Astrocyte (in vitro differentiated cells and primary cell): ENCODE measurements around the gene MECR. TPM values are rescaled to one million over a fixed set of nuclear protein-coding genes. Genes with fewer than 3 reads are reported as not detected.
A peak's percentile ranks its signal among the peaks of the same experiment; 100 is the strongest.

Experiments
- DNase-seq: peaks from one replicate; pipeline ENCODE4 v3.0.0-alpha.2; 2010; ENCODE audit warnings: low read depth
- FAIRE-seq: peaks from 2 replicates; lab custom pipeline; 2011; peaks lifted over from hg19 to GRCh38; lab: Jason Lieb, UNC
- H2AFZ ChIP-seq: 2 replicates; pipeline ENCODE4 v1.6.0; 2012; ENCODE audit warnings: low read depth, low read length, inconsistent platforms
- H3K27ac ChIP-seq: 2 replicates; pipeline ENCODE4 v1.5.1; 2011; ENCODE audit warnings: low read depth, low read length, inconsistent platforms
- H3K27me3 ChIP-seq: 2 replicates; pipeline ENCODE4 v1.6.0; 2011; ENCODE audit warnings: low read length, inconsistent platforms; ENCODE audit not compliant: insufficient read depth
- H3K36me3 ChIP-seq: 2 replicates; pipeline ENCODE4 v1.5.1; 2011; ENCODE audit warnings: low read length, inconsistent platforms; ENCODE audit not compliant: insufficient read depth
- H3K4me1 ChIP-seq: 2 replicates; pipeline ENCODE4 v1.5.1; 2011; ENCODE audit warnings: low read length, inconsistent platforms; ENCODE audit not compliant: insufficient read depth
- H3K4me2 ChIP-seq: 2 replicates; pipeline ENCODE4 v1.6.0; 2012; ENCODE audit warnings: low read length, inconsistent platforms
- H3K4me3 ChIP-seq: 2 replicates; pipeline ENCODE4 v1.5.1; 2011; ENCODE audit warnings: low read depth, mild to moderate bottlenecking, low read length, inconsistent platforms; ENCODE audit not compliant: insufficient read depth
- H3K79me2 ChIP-seq: 2 replicates; pipeline ENCODE4 v1.6.0; 2012; ENCODE audit warnings: mild to moderate bottlenecking, low read length, inconsistent platforms; ENCODE audit not compliant: insufficient read depth
- H3K9ac ChIP-seq: 2 replicates; pipeline ENCODE4 v1.6.0; 2012; ENCODE audit warnings: mild to moderate bottlenecking, low read length, inconsistent platforms
- H3K9me3 ChIP-seq: 2 replicates; pipeline ENCODE4 v1.5.1; 2012; ENCODE audit warnings: low read depth, mild to moderate bottlenecking, low read length, inconsistent platforms; ENCODE audit not compliant: insufficient read depth
- H4K20me1 ChIP-seq: 2 replicates; pipeline ENCODE4 v1.6.0; 2012; ENCODE audit warnings: low read length, inconsistent platforms; ENCODE audit not compliant: insufficient read depth
- H3K27ac Mint-ChIP-seq: one replicate; pipeline ENCODE4 v1.8.0; 2021; ENCODE audit warnings: mild to moderate bottlenecking, mixed read lengths; ENCODE audit not compliant: unreplicated experiment
- H3K27me3 Mint-ChIP-seq: one replicate; pipeline ENCODE4 v1.8.0; 2021; ENCODE audit warnings: low read depth, mixed read lengths; ENCODE audit not compliant: unreplicated experiment
- H3K36me3 Mint-ChIP-seq: one replicate; pipeline ENCODE4 v1.8.0; 2021; ENCODE audit warnings: low read depth, mixed read lengths; ENCODE audit not compliant: unreplicated experiment
- H3K4me1 Mint-ChIP-seq: one replicate; pipeline ENCODE4 v1.8.0; 2021; ENCODE audit warnings: low read depth, mixed read lengths; ENCODE audit not compliant: unreplicated experiment
- H3K4me3 Mint-ChIP-seq: one replicate; pipeline ENCODE4 v1.8.0; 2021; ENCODE audit warnings: mild to moderate bottlenecking, moderate library complexity, mixed read lengths; ENCODE audit not compliant: unreplicated experiment
- H3K9me3 Mint-ChIP-seq: one replicate; pipeline ENCODE4 v1.8.0; 2021; ENCODE audit warnings: mild to moderate bottlenecking, mixed read lengths; ENCODE audit not compliant: unreplicated experiment
- CTCF ChIP-seq: IDR thresholded peaks from 2 replicates; pipeline ENCODE4 v1.5.1; 2011; ENCODE audit warnings: low read depth, mild to moderate bottlenecking, inconsistent platforms, low read length, moderate library complexity; ENCODE audit not compliant: insufficient read depth
- EZH2 ChIP-seq: IDR thresholded peaks from 2 replicates; pipeline ENCODE4 v1.6.1; 2012; ENCODE audit warnings: mild to moderate bottlenecking, low read length, inconsistent platforms; ENCODE audit not compliant: insufficient read depth
- total RNA-seq: library from RNA; stranded (reverse); gene quantifications from 2 replicates; pipeline ENCODE4 v1.2.1, GENCODE V29; 2021

Gene MECR
- total RNA-seq, 1 donor from 2014 or later, result 25.1 TPM

- H3K36me3 ChIP-seq, result peaks cover 41% of the 10 kb centered on the region
- Mint-ChIP-seq H3K9me3 (no peaks in the 10 kb centered on the region), H3K27me3 (no peaks in the 10 kb centered on the region), H3K36me3 (peaks cover 24% of the 10 kb centered on the region), H3K4me1 (peaks cover 7% of the 10 kb centered on the region), H3K27ac (peak overlapping the region; percentile 55), H3K4me3 (no peak overlapping the region)
- H4K20me1 ChIP-seq, result peaks cover 9% of the 10 kb centered on the region
- H3K27me3 ChIP-seq, result no peaks in the 10 kb centered on the region
- H3K4me2 ChIP-seq, result peak overlapping the region; percentile 61
- peak overlapping the region; percentile 96 for H3K27ac ChIP-seq
- peak; percentile 43 for FAIRE-seq
- H3K4me3 ChIP-seq, result no peak overlapping the region
- no peaks in the 10 kb centered on the region for H3K9me3 ChIP-seq
- TF ChIP-seq EZH2, result no peak
- TF ChIP-seq CTCF, result no peak
- H3K4me1 ChIP-seq, result peaks cover 26% of the 10 kb centered on the region
- H2AFZ ChIP-seq, result no peak overlapping the region
- peak; percentile 92 for DNase-seq
- peaks cover 10% of the 10 kb centered on the region for H3K79me2 ChIP-seq
- peak overlapping the region; percentile 69 for H3K9ac ChIP-seq
Observed at GRCh38 chr1:29145739-29146437, 84.8 kb downstream of the MECR start.

GRCh38 chr1:29144178-29144577 is 86.6 kb downstream of the MECR start:
- H3K9me3 ChIP-seq, result no peaks in the 10 kb centered on the region
- no peak overlapping the region for H3K4me3 ChIP-seq
- H3K27me3 Mint-ChIP-seq, result no peaks in the 10 kb centered on the region
- no peaks in the 10 kb centered on the region for H3K27me3 ChIP-seq
- H3K27ac Mint-ChIP-seq, result no peak overlapping the region
- peaks cover 26% of the 10 kb centered on the region for H3K4me1 ChIP-seq
- no peak overlapping the region for H2AFZ ChIP-seq
- H3K4me1 Mint-ChIP-seq, result peaks cover 7% of the 10 kb centered on the region
- peaks cover 6% of the 10 kb centered on the region for H3K79me2 ChIP-seq
- peaks cover 20% of the 10 kb centered on the region for H3K36me3 Mint-ChIP-seq
- no peak overlapping the region for H3K4me2 ChIP-seq
- no peak for FAIRE-seq
- no peak overlapping the region for H3K4me3 Mint-ChIP-seq
- H4K20me1 ChIP-seq, result peaks cover 4% of the 10 kb centered on the region
- H3K27ac ChIP-seq, result no peak overlapping the region
- TF ChIP-seq EZH2 (no peak), CTCF (no peak)
- H3K36me3 ChIP-seq, result peaks cover 29% of the 10 kb centered on the region
- no peak for DNase-seq
- no peak overlapping the region for H3K9ac ChIP-seq
- H3K9me3 Mint-ChIP-seq, result no peaks in the 10 kb centered on the region

- no peaks in the 10 kb centered on the region for H3K9me3 Mint-ChIP-seq
- FAIRE-seq, result no peak
Observed at GRCh38 chr1:29142714-29143113, 88.0 kb downstream of the MECR start.

More at GRCh38 chr1:29142714-29143113, 88.0 kb downstream of the MECR start:
- Histone ChIP-seq H3K4me2 (no peak overlapping the region), H3K27me3 (no peaks in the 10 kb centered on the region), H3K9me3 (no peaks in the 10 kb centered on the region), H4K20me1 (peaks cover 4% of the 10 kb centered on the region), H3K9ac (no peak overlapping the region), H3K4me3 (no peak overlapping the region), H3K79me2 (no peaks in the 10 kb centered on the region), H3K4me1 (peaks cover 21% of the 10 kb centered on the region), H3K36me3 (peaks cover 16% of the 10 kb centered on the region), H3K27ac (no peak overlapping the region), H2AFZ (no peak overlapping the region)
- no peak for DNase-seq
- Mint-ChIP-seq H3K27me3 (no peaks in the 10 kb centered on the region), H3K4me1 (peaks cover 7% of the 10 kb centered on the region), H3K4me3 (no peak overlapping the region), H3K36me3 (peaks cover 11% of the 10 kb centered on the region), H3K27ac (no peak overlapping the region)
- TF ChIP-seq EZH2 (no peak), CTCF (no peak)
